ENCODE data around the gene LIFR.

DNA sequence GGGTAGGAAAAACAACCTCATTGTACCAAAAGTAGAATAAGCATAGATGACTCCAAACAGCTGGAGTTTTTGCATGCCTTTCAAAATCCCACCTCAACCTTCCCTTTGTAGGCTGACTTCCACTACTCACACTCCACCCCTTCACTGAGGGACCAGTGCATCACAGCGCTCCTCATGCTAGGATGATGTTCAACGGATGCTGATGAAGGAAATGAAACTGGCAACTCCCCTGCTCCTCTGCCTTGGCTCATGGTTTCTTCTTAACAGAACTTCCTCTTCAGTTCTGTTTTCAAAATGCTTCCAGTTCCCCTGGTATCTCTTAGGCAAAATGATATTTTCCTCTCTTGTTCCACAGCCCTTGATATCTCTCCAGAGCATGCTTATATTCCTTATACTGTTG is 29.0 kb downstream of the LIFR start:
- TF ChIP-seq, protein P1, sequence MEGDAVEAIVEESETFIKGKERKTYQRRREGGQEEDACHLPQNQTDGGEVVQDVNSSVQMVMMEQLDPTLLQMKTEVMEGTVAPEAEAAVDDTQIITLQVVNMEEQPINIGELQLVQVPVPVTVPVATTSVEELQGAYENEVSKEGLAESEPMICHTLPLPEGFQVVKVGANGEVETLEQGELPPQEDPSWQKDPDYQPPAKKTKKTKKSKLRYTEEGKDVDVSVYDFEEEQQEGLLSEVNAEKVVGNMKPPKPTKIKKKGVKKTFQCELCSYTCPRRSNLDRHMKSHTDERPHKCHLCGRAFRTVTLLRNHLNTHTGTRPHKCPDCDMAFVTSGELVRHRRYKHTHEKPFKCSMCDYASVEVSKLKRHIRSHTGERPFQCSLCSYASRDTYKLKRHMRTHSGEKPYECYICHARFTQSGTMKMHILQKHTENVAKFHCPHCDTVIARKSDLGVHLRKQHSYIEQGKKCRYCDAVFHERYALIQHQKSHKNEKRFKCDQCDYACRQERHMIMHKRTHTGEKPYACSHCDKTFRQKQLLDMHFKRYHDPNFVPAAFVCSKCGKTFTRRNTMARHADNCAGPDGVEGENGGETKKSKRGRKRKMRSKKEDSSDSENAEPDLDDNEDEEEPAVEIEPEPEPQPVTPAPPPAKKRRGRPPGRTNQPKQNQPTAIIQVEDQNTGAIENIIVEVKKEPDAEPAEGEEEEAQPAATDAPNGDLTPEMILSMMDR (IDR thresholded peaks at IDR 0.05), result no peak
- TF ChIP-seq, protein P2, sequence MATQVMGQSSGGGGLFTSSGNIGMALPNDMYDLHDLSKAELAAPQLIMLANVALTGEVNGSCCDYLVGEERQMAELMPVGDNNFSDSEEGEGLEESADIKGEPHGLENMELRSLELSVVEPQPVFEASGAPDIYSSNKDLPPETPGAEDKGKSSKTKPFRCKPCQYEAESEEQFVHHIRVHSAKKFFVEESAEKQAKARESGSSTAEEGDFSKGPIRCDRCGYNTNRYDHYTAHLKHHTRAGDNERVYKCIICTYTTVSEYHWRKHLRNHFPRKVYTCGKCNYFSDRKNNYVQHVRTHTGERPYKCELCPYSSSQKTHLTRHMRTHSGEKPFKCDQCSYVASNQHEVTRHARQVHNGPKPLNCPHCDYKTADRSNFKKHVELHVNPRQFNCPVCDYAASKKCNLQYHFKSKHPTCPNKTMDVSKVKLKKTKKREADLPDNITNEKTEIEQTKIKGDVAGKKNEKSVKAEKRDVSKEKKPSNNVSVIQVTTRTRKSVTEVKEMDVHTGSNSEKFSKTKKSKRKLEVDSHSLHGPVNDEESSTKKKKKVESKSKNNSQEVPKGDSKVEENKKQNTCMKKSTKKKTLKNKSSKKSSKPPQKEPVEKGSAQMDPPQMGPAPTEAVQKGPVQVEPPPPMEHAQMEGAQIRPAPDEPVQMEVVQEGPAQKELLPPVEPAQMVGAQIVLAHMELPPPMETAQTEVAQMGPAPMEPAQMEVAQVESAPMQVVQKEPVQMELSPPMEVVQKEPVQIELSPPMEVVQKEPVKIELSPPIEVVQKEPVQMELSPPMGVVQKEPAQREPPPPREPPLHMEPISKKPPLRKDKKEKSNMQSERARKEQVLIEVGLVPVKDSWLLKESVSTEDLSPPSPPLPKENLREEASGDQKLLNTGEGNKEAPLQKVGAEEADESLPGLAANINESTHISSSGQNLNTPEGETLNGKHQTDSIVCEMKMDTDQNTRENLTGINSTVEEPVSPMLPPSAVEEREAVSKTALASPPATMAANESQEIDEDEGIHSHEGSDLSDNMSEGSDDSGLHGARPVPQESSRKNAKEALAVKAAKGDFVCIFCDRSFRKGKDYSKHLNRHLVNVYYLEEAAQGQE (IDR thresholded peaks at IDR 0.05; ENCODE audit: insufficient read depth in 1 of 2, low read depth in 2 of 2, low read length in 1 of 2), result no peak
